Peyer's patch (tissue), 4 donors: ENCODE data around the gene ZFR. TPM values are rescaled to one million over a fixed set of nuclear protein-coding genes. Genes with fewer than 3 reads are reported as not detected.

Experiments used
- DNase-seq, 3 donors: peaks; one replicate each; pipeline ENCODE4 v3.0.0-alpha.2; 2017 to 2019
- H3K27ac ChIP-seq, 4 donors: fragments of 200-600 bp; sonication (generic); one replicate each; pipeline ENCODE4 v1.5.1; 2016 to 2019
- H3K27me3 ChIP-seq, 2 donors: fragments of 200-600 bp; sonication (generic); one replicate each; pipeline ENCODE4 v1.5.1; 2019
- H3K36me3 ChIP-seq, 3 donors: fragments of 200-600 bp; sonication (generic); one replicate each; pipeline ENCODE4 v1.5.1; 2016 to 2019
- H3K4me1 ChIP-seq, 4 donors: fragments of 200-600 bp; sonication (generic); one replicate each; pipeline ENCODE4 v1.5.1; 2016 to 2019
- H3K4me3 ChIP-seq, 4 donors: fragments of 200-600 bp; sonication (generic); 1 replicate in 3 of 4; 2 replicates in 1 of 4; pipeline ENCODE4 v1.5.1; 2016 to 2019; ENCODE audit warnings: mild to moderate bottlenecking in 1 of 4
- H3K9me3 ChIP-seq, 4 donors: fragments of 200-600 bp; sonication (generic); one replicate each; pipeline ENCODE4 v1.5.1; 2016 to 2019; ENCODE audit warnings: mild to moderate bottlenecking in 1 of 4
- POLR2A ChIP-seq, 2 donors: fragments of 450-650 bp; IDR thresholded peaks; one replicate each; pipeline ENCODE4 v1.5.1; 2017; ENCODE audit warnings: antibody characterized with exemption in 2 of 2, mild to moderate bottlenecking in 2 of 2, moderate library complexity in 2 of 2
- total RNA-seq, 4 donors: library from RNA; depleted of rRNA; stranded (reverse); fragments of >200 nt; gene quantifications; one replicate each; pipeline ENCODE4 v1.1.0, GENCODE V29; 2016
- TF ChIP-seq, protein P1 (sequence below), 6 experiments: fragments of 450-650 bp in 4 of 6; fragments of 200-600 bp in 2 of 6; sonication (generic) in 1 of 6; IDR thresholded peaks; one replicate each; pipeline ENCODE4 v1.5.1; 2017 to 2019; ENCODE audit warnings: antibody characterized with exemption in 6 of 6, mild to moderate bottlenecking in 3 of 6, moderate library complexity in 1 of 6

ZFR gene
- total RNA-seq, 4 donors from 2014 or later = 33.5 to 66.8 (median 50.9) TPM

DNA sequence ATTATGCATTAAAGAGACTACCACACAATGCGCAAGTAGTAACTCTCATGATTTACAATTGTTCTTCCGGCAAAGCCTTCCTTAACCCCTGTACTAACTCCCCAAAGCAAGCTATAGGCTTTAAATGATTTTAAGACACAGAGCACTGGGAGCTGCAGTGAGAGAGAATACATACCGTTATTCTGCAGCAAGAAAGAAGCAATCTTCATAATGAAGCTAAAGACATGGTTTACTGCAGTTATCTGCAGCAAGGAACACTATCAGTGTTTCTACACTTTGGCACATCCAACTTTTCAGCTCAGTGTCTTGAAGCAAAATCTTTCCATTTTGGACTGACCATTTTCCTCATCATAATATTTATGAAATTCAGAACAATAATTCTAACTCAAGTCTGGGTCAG is 61.0 kb downstream of the ZFR start:
- Histone ChIP-seq H3K36me3 (peaks cover 0 to 76% (median 0%) of the 10 kb centered on the region in 3 donors), H3K27me3 (no peaks in the 10 kb centered on the region), H3K9me3 (no peaks in the 10 kb centered on the region), H3K4me3 (no peak overlapping the region), H3K27ac (no peak overlapping the region), H3K4me1 (no peaks in the 10 kb centered on the region)
- TF ChIP-seq, protein P1, sequence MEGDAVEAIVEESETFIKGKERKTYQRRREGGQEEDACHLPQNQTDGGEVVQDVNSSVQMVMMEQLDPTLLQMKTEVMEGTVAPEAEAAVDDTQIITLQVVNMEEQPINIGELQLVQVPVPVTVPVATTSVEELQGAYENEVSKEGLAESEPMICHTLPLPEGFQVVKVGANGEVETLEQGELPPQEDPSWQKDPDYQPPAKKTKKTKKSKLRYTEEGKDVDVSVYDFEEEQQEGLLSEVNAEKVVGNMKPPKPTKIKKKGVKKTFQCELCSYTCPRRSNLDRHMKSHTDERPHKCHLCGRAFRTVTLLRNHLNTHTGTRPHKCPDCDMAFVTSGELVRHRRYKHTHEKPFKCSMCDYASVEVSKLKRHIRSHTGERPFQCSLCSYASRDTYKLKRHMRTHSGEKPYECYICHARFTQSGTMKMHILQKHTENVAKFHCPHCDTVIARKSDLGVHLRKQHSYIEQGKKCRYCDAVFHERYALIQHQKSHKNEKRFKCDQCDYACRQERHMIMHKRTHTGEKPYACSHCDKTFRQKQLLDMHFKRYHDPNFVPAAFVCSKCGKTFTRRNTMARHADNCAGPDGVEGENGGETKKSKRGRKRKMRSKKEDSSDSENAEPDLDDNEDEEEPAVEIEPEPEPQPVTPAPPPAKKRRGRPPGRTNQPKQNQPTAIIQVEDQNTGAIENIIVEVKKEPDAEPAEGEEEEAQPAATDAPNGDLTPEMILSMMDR (IDR thresholded peaks at IDR 0.05) = no peak
- TF ChIP-seq POLR2A (IDR thresholded peaks at IDR 0.05) = no peak
- no peak for DNase-seq

DNA sequence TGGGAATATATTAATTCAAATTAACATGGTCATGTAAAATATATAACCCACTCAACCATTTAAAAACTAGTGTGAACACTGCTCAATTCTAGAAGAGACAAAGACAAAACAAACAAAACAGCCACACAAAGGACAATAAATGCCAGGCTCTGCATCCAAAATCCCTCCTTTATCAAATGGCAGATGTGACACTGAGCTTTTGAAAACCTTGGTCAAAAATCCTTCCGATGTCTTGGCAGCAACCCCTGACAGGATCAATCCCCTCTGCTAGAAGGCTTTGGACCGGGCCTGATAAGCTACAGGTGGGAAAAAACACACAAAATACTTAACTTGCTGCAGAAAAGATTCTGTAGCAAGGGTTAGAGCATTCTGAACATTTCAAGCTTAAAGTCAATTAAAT is 61.5 kb downstream of the ZFR start:
- no peak overlapping the region for H3K27ac ChIP-seq
- no peak for TF ChIP-seq POLR2A (IDR thresholded peaks at IDR 0.05)
- TF ChIP-seq, protein P1 (IDR thresholded peaks at IDR 0.05) = no peak
- peaks cover 0 to 76% (median 0%) of the 10 kb centered on the region in 3 donors for H3K36me3 ChIP-seq
- no peaks in the 10 kb centered on the region for H3K9me3 ChIP-seq
- no peaks in the 10 kb centered on the region for H3K4me1 ChIP-seq
- no peak overlapping the region for H3K4me3 ChIP-seq
- DNase-seq = no peak
- H3K27me3 ChIP-seq = no peaks in the 10 kb centered on the region

DNA sequence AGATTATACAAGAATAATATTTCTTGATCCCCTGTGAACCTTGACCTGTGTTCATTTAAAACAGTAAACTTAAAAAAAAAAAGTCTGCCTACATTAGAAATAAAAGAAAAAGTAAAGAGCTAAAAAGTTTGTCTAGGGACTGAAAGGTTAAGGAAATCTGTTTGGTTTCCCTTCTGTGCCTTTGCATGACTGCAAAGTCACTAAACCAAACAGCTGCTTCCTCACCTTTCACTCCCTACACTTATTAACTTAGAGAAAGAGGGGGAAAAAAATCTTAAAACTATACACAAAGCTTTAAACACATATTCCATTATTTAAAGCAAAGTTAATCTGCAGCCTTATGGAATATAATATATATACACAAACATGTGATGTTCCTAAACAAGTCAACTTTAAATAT is 65.1 kb downstream of the ZFR start:
- peaks cover 0 to 57% (median 0%) of the 10 kb centered on the region in 3 donors for H3K36me3 ChIP-seq
- H3K9me3 ChIP-seq = no peaks in the 10 kb centered on the region
- no peak overlapping the region for H3K27ac ChIP-seq
- no peak for TF ChIP-seq POLR2A (IDR thresholded peaks at IDR 0.05)
- TF ChIP-seq, protein P1 (IDR thresholded peaks at IDR 0.05) = no peak
- no peak overlapping the region for H3K4me3 ChIP-seq
- H3K27me3 ChIP-seq = no peaks in the 10 kb centered on the region
- H3K4me1 ChIP-seq = no peaks in the 10 kb centered on the region
- no peak for DNase-seq

DNA sequence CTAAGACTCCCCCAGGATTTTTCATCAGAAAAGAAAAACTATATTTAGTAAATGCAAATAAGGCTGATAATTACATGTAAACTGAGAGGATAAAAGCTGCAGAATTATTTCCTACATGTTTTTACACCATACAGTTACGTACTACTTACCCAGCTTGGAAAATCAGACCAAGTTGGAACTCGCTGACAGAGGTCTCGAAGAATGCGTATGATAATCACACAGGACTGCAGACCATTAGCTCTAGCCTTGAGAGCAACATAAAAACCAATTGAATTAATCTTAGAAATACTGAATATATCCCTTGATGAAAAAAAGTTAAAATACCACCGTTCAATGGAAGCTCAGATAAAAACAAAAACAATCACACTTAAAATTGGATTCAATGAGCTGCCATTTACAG is 65.6 kb downstream of the ZFR start:
- H3K27ac ChIP-seq = no peak overlapping the region
- DNase-seq = no peak
- no peaks in the 10 kb centered on the region for H3K27me3 ChIP-seq
- no peak for TF ChIP-seq POLR2A (IDR thresholded peaks at IDR 0.05)
- TF ChIP-seq, protein P1 (IDR thresholded peaks at IDR 0.05) = no peak
- no peaks in the 10 kb centered on the region for H3K9me3 ChIP-seq
- H3K36me3 ChIP-seq = peaks cover 0 to 57% (median 0%) of the 10 kb centered on the region in 3 donors
- H3K4me1 ChIP-seq = no peaks in the 10 kb centered on the region
- H3K4me3 ChIP-seq = no peak overlapping the region

DNA sequence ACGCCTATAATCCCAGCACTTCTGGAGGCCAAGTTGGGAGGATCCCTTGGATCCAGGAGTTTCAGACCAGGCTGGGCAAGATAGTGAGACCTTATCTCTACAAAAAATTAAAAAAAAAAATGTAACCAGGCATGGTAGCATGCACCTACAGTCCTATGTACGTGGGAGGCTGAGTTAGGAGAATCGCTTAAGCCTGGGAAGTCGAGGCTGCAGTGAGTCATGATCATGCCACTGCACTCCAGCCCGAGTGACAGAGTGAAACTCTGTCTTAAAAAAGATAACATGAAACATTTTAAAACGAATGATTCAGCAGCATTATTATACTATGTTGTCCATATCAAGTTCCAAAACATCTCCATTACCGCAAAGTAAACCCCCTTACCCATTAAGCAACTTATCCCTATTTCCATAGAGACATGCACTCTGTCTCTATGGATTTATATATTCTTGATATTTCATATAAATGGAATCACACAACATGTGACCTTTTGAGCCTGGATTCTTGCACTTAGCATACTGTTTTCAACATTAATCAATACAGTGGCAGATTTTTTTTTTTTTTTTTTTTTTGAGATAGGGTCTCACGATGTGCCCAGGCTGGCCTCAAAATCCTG is 74.9 kb downstream of the ZFR start:
- Histone ChIP-seq H3K4me1 (no peaks in the 10 kb centered on the region), H3K27ac (no peak overlapping the region), H3K9me3 (no peaks in the 10 kb centered on the region), H3K4me3 (no peak overlapping the region), H3K27me3 (no peaks in the 10 kb centered on the region), H3K36me3 (peaks cover 0 to 38% (median 0%) of the 10 kb centered on the region in 3 donors)
- DNase-seq = no peak
- TF ChIP-seq, protein P1 (IDR thresholded peaks at IDR 0.05) = no peak
- TF ChIP-seq POLR2A (IDR thresholded peaks at IDR 0.05) = no peak
